BJ (cell line): Measurements from ENCODE around the gene ZNF598. TPM values are rescaled to one million over a fixed set of nuclear protein-coding genes. Genes with fewer than 3 reads are reported as not detected.
"Not testable (repeated sequence)": the region's sequence is repeated elsewhere in the genome, so short reads cannot be mapped to it uniquely, and the experiment has no call there.

Experiments
- CTCF ChIA-PET: fragments of 350-600 bp; formaldehyde crosslinking; extraction: SDS; loops from one replicate; lab custom pipeline; 2021; ENCODE audit warnings: antibody characterized with exemption, inconsistent platforms; lab: Yijun Ruan, JAX
- POLR2A ChIA-PET: fragments of 300-600 bp; sonication (Branson Sonifier 250); formaldehyde crosslinking; extraction: SDS; loops from one replicate; lab custom pipeline; 2021; ENCODE audit warnings: antibody characterized with exemption; lab: Charles Lee
- DNase-seq: peaks from one replicate; pipeline ENCODE4 v3.0.0-alpha.2; 2011; ENCODE audit warnings: low read depth
- H3K27me3 ChIP-seq: 2 replicates; pipeline ENCODE4 v1.6.0; 2011; ENCODE audit warnings: low read length; ENCODE audit not compliant: control insufficient read depth, insufficient read depth
- H3K36me3 ChIP-seq: 2 replicates; pipeline ENCODE4 v1.5.1; 2011; ENCODE audit warnings: low read length; ENCODE audit not compliant: control insufficient read depth, insufficient read depth
- H3K4me3 ChIP-seq: 2 replicates; pipeline ENCODE4 v1.5.1; 2011; ENCODE audit warnings: low read depth, mild to moderate bottlenecking, control low read depth, low read length
- polyA plus RNA-seq: library from polyadenylated mRNA; depleted of rRNA; stranded (reverse); fragments of >200 nt; gene quantifications from 2 replicates; pipeline ENCODE4 v1.2.3, GENCODE V29; 2011
- TF ChIP-seq, protein P1 (sequence below): IDR thresholded peaks from 2 replicates; pipeline ENCODE4 v1.5.1; 2011; ENCODE audit warnings: low read depth, mild to moderate bottlenecking, control low read depth, inconsistent platforms, low read length, moderate library complexity; ENCODE audit not compliant: insufficient read depth

ZNF598 gene
- polyA plus RNA-seq, 1 experiment, result 23.0 TPM

DNA sequence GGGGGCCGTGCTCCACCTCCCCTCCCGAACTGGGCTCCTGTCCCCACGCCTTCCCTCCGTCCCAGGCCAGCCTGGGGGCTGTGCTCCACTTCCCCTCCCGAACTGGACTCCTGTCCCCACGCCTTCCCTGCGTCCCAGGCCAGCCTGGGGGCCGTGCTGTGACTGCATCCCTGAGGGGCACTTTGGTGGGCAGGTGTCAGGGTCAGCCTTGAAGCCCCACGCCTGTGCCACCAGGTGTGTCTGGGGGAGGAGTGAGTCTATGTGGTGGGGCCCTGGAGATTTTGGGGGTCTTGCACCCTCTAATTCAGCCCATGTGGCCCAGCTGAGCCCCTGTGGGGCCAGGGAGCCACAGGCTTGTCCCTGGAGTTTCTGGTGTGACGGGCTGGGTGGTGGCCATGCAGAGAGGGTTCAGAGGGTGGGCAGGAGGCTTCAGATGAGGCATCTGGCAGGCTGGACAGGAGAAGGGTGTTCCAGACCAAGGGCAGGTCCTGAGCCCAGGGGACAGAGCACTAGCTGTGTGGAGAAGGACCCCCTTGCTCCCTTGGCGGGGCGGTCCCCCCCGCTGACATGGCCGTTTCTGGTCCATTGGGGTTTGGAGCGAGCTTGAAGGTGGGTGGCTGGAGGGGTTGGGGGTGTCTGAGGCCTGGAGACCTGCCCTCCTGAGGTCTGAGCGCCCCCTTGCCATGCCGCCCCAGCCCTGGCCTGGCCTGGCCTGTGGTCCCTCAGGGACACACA, 25.2 kb upstream of the ZNF598 start:
- TF ChIP-seq, protein P1, sequence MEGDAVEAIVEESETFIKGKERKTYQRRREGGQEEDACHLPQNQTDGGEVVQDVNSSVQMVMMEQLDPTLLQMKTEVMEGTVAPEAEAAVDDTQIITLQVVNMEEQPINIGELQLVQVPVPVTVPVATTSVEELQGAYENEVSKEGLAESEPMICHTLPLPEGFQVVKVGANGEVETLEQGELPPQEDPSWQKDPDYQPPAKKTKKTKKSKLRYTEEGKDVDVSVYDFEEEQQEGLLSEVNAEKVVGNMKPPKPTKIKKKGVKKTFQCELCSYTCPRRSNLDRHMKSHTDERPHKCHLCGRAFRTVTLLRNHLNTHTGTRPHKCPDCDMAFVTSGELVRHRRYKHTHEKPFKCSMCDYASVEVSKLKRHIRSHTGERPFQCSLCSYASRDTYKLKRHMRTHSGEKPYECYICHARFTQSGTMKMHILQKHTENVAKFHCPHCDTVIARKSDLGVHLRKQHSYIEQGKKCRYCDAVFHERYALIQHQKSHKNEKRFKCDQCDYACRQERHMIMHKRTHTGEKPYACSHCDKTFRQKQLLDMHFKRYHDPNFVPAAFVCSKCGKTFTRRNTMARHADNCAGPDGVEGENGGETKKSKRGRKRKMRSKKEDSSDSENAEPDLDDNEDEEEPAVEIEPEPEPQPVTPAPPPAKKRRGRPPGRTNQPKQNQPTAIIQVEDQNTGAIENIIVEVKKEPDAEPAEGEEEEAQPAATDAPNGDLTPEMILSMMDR, result no peak
- Histone ChIP-seq H3K27me3 (no peaks in the 10 kb centered on the region), H3K36me3 (peaks cover 34% of the 10 kb centered on the region), H3K4me3 (peak overlapping the region; percentile 21)
- CTCF ChIA-PET, result interaction anchor here (0.6 to 1.7 kb wide), 4 partner anchors 8 to 106 kb away, joined by 3 to 10 read pairs (median 4); partner anchors contain the start of gene NHERF2
- DNase-seq, result no peak
- POLR2A ChIA-PET, result interaction anchor here (0.6 to 1.6 kb wide), 2 partner anchors 120 to 990 kb away, joined by 5 to 21 read pairs; partner anchors contain the start of gene TRAF7

DNA sequence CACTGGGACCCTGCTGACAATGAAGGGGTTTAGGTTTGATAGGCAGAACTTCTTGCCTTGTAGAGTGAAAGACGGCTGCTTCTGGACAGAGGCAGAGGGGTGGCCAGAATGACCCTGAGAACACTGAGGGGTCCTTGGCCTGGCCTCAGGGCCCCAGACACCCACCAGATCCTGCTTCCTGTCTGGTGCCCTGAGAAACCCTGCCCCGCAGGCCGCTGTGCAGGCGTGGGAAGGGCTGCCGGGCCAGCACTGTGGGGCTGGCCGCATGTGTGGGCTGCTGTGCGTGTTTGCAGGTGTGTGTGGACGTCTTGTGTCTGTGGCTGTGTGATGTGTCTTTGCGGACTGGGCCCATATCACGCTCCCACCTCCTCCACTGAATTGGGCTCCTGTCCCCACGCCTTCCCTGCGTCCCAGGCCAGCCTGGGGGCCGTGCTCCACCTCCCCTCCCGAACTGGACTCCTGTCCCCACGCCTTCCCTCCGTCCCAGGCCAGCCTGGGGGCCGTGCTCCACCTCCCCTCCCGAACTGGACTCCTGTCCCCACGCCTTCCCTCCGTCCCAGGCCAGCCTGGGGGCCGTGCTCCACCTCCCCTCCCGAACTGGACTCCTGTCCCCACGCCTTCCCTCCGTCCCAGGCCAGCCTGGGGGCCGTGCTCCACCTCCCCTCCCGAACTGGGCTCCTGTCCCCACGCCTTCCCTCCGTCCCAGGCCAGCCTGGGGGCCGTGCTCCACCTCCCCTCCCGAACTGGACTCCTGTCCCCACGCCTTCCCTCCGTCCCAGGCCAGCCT, 24.5 kb upstream of the ZNF598 start:
- not testable (repeated sequence) for H3K27me3 ChIP-seq, DNase-seq
- ChIA-PET CTCF (interaction anchor here (1.0 kb wide), 1 partner anchor 11 kb away, joined by 4 read pairs; no protein-coding TSS in a partner anchor), POLR2A (interaction anchor here (0.6 kb wide), 1 partner anchor 38 kb away, joined by 5 read pairs; no protein-coding TSS in a partner anchor)
- H3K36me3 ChIP-seq, result peaks cover 38% of the 10 kb centered on the region
- H3K4me3 ChIP-seq, result peak overlapping the region; percentile 47

DNA sequence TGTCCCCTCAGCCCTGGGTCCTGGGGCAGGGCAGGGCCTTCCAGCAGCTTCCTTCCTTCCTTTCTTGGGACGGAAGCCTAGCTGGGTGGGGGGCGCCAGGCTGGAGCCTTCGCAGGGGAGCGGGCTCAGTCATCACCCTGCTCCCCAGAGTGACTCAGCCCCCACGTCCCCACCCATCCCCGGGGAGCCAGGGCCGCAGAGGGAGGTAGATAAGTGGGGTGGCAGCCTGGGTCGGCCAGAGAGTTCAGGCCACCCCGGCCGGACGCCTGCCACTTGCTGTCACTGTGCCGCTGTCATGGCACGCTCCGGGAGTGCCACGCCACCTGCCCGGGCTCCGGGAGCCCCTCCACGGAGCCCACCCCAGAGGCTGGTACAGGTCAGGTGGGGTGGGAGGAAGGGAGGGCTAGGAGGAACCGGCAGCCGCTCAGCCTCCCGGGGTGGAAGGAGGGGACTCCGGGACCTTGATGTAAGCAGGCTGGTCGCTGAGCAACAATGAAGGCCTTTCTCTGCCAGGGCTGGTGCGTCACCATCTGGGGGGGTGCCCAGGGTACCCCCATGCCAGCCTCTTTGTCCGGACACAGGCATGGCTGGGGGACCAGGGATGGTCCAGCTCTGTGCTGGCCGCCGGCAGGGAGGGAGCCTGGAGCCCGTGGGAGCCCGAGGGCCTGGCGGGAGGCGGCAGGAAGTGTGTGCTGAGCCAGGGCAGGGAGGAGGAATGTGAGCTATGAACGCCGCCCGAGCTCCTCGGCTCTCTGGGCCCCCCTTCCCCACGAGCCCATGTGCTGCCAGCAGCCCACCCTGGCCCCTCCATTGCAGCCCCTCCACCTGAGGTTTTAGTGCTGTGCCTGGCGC, 23.7 kb upstream of the ZNF598 start:
- Histone ChIP-seq H3K27me3 (no peaks in the 10 kb centered on the region), H3K4me3 (peak overlapping the region; percentile 47), H3K36me3 (peaks cover 33% of the 10 kb centered on the region)
- DNase-seq, result peak; percentile 16
- TF ChIP-seq, protein P1, result no peak
- ChIA-PET POLR2A (interaction anchor here (0.6 kb wide), 1 partner anchor 37 kb away, joined by 5 read pairs; no protein-coding TSS in a partner anchor), CTCF (interaction anchor here (1.0 to 2.3 kb wide), 3 partner anchors 10 to 107 kb away, joined by 4 to 5 read pairs (median 4); no protein-coding TSS in a partner anchor)

DNA sequence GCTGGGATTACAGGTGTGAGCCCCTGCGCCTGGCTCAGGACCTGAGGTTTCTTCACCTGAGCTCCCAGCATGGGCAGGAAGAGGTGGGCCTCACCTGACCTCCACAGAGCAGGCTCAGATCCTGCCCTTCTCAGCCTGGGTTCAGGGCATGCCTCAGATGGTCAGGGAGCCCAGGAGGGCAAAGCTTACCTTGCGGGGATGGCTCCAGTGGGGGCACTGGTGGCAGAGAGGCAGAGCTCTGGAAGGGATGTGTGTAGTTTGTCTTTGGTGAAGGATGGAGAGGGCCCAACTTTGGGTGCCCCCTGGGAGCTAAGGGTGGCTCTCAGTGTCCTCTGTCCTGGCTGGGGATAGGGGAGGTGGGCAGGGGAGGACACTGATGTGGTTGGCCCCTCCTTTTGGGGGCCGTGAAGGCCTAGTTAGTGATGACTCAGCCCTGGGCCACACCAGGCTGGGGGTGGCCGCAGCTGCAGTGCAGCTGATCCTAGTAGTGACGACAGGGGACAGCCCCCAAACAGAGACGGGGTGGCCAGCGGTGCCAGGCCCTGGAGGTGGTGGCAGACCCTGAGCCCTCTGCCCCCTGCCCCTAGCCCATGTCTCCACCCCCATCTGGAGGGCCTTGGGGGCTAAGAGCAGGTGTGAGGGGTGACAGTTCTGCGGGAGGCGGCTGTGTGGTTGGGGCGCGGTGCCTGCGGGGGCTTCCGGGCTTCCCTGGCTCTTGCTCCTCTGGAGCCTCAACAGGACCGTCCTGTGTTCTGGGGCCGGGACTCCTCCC, 22.9 kb upstream of the ZNF598 start:
- TF ChIP-seq, protein P1, result no peak
- H3K4me3 ChIP-seq, result peak overlapping the region; percentile 47
- DNase-seq, result no peak
- CTCF ChIA-PET, result interaction anchor here (1.1 to 2.3 kb wide), 3 partner anchors 9 to 108 kb away, joined by 4 to 7 read pairs (median 5); no protein-coding TSS in a partner anchor
- H3K27me3 ChIP-seq, result no peaks in the 10 kb centered on the region
- POLR2A ChIA-PET, result interaction anchor here (0.6 to 1.1 kb wide), 2 partner anchors 15 to 123 kb away, joined by 3 to 4 read pairs; partner anchors contain the start of genes NTHL1, TRAF7 and TSC2
- peaks cover 27% of the 10 kb centered on the region for H3K36me3 ChIP-seq
